Activated gamma-delta T cell treated with anti-CD3 and anti-CD28 coated beads, Interleukin-2, amount 50 U/mL, for 16 hours (primary cell): ENCODE results near the gene NAMPT.
"Not testable (repeated sequence)": the region's sequence is repeated elsewhere in the genome, so short reads cannot be mapped to it uniquely, and the experiment has no call there.

Source experiments
- DNase-seq: peaks from one replicate; pipeline ENCODE4 v3.0.0-alpha.2; 2020; ENCODE audit warnings: low read depth

The NAMPT gene

DNA sequence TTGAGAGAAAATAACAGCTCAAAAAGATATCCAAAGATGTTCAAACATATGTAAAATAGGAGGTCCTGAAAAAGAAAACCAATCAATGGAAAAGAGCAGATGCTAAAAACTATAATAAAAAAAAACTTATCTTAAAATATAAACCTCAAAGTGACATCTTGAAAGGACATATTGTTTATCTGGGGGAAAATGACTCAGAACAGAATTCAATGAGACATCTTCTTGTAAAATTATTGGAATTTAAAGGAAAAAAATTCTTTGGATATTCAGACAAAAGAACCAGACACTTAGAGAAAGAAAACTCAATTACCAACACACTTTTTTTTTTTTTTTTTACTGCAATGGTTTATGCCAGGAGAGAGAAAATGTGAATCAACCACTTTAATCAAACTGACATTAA is 58.9 kb downstream of the NAMPT start:
- DNase-seq, result no peak

DNA sequence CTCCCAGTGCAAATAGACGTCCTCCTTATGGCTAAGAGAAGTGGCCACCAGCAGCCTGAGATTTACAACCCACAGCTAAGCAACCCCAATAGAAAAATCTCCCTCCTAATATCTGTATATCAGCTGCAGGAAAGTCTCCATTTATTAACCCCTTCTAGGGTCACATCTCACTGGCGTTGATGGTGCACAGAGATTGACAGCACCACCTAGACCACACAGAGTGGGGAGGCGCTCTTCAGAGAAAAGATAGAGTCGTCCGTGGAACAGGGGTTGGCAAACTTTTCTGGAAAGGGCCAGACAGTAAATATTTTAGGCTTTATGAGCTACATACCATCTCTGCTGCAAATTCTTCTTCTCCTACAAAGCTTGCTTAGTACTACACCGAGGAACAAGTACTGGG is 60.0 kb downstream of the NAMPT start:
- DNase-seq, result no peak

DNA sequence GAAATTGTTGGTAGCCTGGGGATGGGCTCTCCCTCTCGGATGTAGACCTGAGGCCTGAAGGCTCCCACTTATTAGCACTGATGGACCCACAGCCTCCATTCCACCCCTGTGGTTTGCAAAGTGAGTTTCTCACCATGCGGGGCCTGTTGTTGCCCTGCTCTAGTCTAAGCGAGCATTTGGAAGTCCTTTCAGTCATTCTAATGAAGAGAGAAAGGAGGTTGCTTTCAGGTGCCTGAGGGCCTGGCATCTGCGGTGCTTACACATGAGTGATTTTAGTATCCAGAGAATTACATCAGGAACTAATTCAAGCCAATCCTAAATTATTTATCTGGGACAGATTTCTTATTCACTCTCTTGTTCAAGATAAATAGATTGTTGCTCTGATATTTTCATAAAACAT is 61.6 kb downstream of the NAMPT start:
- DNase-seq, result no peak

DNA sequence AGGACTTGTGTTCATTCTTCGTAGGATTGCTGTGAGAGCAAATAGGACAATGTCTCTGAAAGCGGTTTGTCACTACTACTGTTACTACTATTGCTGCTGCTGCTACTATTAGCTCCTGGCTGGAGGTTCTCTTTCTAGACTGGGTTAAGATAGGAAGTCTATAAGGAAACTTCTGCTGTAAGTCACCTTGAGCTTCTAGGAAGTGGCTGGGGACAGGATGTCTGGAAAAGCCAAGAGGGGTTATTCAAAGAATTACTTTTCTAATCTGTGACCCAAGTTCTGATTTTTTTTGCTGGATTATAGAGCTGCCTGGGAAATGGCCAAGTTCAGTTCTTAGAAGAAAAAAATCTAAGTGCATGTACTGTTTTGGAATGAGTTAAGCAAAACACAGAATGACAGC is 62.2 kb downstream of the NAMPT start:
- DNase-seq, result no peak

DNA sequence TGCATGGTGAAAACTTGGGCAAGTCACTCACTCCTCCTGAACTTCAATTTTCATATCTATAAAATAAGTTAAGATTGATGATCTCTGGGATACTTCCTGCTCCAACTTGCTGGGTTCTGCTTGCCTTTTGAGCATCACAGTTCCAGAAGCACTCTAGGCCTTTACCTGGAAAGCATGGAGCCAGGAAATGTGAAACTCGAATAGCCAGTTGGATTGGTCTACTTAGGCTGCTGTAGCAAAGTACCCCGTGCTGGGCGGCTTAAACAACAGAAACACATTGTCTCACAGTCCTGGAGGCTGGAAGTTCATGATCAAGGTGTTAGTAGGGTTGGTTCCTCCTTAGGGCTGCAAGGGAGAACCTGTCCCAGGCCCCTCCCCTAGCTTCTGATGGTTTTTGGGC is 64.5 kb downstream of the NAMPT start:
- DNase-seq, result no peak

DNA sequence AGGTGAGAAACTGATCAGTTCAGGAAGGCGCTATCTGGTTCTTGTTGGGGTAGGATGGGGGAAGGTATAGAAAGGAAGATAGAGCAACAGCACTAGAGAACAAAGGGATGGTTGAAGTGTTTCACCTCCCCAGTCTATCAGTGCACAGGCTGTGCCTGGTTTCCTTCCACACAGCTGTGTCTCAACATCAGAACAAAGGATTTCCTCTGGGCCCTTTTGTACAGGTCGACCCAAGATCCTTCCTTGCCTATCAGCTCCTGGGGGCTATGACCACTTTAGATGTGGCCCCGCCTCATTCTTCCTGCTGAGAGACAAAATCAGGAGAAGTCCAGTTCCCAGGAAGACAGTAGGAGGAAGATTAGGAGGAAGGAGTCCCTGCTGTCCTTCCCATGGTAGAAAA is 65.6 kb downstream of the NAMPT start:
- no peak for DNase-seq

DNA sequence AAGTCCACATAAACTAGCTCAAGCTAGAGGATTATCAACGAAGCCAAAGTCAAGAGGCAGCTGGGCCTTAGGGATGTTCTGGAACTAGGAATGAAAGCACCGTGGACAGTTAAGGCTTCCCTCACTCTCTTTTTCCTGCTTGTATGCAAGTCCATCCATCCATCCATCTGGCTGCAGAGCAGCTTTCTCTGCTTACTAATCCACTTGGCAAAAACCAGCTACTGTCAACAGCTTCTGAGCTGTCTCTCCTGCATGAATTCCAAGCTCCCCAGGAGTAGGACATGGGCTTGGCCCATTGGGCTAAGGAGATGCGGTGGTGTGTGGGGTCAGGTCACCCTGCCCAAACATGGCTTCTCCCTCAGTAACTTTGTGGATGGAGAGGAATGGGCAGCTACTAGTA is 66.2 kb downstream of the NAMPT start:
- no peak for DNase-seq

DNA sequence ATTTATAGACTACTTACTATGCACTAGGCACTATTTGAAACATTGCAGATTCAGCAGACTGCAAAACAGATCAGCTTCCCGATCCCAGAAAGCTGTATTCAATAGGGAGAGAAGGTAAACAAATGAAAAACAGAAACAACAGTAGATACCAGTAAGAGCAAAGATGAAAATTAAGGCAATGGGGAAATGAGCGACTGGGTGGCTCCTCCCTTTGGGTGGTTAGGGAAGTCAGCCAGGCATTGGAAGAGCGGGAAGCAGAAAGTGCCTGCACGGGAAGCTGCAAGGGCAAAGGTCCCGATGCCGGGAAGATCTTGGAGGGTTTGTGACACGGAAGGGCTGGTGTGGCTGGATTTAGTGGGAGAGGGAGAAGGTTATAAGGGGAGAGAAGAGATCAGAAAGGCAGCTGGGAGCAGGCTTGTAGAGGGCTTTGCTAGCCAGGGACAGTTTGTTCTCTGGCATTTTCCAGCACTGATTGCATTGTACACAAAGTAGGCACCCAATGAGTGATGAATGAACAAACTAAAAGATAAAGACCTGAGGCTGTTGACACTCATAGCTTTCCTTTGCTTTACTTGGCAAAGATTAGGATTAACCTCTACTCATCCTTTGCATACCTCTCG is 67.8 kb downstream of the NAMPT start:
- no peak for DNase-seq

DNA sequence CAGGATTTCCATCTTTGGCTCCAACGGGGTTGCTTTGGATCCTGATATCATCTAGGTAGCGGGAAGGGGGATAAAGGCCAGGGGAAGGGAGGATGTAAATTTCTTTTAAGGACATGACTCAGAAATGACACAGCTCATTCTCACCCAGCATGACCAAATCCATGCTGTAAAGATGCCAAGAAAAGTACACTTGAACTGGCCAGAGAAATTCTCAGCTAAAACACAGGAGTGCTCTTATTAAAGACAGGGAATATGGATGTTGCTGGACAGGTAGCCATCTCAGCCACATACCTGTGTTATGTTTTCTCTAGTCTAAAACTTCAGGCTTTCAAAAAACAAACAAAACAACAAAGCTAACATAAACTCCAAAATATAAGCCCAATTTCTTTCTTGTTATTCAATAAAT is 68.3 kb downstream of the NAMPT start:
- no peak for DNase-seq

DNA sequence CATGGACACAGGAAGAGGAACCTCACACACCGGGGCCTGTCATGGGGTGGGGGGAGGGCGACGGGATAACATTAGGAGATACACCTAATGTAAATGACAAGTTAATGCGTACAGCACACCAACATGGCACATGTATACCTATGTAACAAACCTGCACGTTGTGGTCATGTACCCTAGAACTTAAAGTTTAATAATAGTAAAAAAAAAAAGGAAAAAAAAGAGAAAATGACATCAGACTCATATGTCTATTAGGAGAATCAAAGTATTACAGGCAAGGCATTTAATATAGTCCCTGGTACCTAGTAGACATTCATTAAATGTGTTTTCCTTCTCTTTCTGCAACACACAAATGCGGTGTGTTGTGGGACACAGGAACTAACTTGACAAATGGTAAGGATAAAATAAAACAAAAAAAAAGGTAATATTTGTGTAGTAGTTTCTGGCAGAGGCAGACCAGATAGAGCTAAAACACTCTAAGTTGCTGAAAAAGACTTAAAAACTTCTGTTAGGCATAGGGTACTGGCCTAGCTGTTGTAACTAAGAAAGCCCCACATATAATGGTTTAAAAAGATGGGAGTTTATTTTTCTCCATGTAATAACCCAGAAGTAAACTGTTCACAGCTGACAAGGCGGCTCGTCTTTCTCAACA is 68.8 kb downstream of the NAMPT start:
- DNase-seq, result no peak

DNA sequence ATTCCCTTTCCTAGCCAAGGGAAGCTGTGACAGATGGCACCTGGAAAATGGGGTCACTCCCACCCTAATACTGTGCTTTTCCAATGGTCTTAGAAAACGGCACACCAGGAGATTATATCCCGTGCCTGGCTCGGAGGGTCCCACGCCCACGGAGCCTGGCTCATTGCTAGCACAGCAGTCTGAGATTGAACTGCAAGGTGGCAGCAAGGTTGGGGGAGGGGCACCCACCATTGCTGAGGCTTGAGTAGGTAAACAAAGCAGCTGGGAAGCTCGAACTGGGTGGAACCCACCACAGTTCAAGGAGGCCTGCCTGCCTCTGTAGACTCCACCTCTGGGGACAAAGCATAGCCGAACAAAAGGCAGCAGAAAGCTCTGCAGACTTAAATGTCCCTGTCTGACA is 75.8 kb downstream of the NAMPT start:
- DNase-seq, result not testable (repeated sequence)

DNA sequence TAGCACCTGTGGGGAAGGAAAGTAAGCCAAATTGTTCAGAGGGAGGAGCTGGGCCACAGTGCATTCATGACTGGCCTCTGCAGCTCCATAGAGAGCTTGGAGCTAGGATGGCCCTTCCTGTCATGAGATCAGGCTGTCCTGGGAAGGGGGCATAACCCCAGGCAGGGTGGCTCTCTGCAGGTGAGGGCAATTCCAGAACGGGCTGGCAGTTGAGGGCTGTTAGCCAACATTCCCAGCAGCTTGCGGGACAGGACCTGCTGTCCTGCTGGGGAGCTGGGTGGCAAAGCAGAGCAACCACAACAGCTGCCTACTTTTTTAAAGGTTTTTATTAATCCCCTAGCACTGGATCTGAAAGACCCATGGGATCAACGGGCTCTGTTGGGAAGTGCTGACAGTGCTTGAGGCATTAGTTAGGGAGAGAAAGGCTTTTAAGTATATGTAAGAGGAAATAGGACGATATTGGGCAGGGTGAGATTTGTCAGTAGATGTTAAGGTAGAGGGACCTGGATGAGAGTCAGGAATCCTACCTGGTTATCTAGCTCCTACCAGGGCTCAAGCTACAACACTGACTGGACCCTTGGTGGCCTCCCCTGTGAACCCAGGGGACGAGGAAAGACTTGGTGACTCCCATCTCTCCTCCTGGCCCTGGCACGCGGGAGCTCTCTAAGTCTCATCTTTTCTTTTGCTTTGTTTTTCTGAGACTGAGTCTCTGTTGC is 77.8 kb downstream of the NAMPT start:
- no peak for DNase-seq

DNA sequence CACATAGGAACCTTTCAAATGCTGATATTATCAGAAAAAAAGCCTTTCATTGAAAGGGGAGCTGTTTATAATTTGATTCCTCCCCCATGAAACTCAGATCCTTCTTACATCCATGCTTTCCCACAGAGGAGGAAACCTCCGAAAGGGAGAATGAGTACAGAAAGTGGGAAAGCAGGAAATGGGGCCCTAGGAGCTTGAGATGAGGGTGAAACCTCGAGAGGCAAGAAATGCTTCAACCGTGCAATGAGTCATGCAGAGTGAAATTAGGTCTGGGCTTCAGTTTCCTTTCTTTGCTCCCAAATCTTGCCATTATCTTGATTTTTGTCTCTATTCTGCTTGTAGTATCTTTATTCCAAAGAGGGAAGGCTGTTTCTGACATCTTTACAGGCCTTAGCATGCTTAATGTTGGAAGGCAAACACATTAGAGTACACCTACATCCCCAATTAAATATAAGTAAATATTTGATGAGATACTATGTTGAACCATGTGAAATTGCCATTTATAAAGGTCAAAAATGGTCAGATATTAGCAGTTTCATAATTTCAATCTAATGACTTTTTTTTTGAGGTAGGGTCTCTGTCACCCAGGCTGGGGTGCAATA is 79.1 kb downstream of the NAMPT start:
- DNase-seq, result no peak

DNA sequence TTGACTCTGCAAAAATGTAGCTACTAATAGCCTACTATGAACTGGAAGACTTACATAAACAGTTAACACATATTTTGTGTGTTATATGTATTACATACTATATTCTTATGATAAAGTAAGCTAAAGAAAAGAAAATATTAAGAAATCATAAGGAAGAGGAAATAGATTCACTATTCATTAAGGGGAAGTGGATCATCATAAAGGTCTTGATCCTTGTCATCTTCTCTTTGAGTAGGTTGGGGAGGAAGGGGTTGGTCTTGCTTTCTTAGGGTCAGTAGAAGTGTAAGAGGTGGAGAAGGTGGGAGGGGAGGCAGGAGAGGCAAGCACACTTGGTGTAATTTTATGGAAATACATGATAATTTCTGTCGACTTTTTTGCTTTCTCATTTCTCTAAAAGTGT is 81.3 kb downstream of the NAMPT start:
- no peak for DNase-seq

DNA sequence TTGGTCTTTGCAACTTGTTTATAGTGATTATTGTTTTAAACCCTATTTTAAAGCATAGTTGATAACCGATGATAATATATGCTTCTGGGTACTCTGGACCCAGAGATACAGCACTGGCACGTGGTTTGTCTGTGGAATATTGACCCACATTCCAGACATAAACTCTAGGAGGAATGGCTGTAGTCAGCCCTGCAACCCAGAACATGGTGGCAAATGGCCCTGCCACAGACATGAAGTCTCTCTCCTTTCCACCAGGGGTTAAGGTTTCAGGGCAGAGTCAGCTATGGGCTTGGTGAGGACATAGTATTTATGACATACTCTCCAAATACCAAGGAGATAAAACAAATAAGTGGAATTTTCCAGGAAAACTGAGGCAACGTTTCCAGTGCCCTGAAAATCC is 83.6 kb downstream of the NAMPT start:
- no peak for DNase-seq

DNA sequence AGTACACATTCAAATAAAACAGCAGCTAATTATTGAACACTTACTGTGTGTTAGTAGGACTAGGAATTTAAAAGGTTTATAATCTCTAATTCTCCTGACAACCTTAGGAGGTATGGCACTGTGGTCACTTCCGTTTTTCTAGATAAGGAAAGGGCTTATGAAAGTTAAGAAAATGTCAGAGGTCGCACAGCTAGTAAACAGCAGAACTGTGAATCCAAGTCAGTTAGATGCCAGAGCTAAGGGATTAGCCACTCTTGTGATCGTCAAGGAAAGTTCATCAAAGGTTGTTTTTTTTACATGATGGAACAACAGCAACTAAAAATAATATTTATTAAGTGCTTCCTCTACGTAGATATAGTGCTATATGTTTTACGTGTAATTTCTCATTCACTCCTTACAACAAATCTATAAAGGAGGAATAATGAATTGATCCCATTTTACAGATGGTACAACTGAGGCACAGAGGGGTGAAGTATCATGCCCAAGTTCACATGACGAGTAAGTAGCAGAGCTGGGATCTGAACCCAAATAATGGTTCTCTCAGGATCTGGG is 84.9 kb downstream of the NAMPT start:
- DNase-seq, result no peak

DNA sequence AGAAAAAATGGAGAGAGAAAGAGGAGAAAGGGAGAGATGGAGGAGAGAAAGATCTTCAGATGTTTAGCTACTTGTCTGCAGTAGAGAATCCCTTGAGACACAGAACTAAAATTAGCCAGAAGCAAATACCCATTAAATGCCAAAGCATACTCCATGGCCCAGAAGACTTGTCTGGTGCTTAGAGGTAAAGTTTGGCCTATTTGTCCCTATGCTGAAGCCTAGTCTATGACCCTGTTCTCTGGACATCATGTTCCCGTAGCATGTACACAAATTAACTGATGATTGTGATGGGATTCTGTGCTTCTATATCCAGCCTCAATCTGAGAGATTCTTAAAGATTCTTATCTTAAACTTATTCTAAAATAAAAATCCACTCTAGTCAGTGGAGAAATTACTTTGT is 85.8 kb downstream of the NAMPT start:
- DNase-seq, result no peak
